HL-60 (cell line): ENCODE measurements around the gene HARBI1.

Experiments
- DNase-seq, 2 experiments: peaks; one replicate each; pipeline ENCODE4 v3.0.0-alpha.2; 2010 to 2020; ENCODE audit warnings: low read depth in 1 of 2, low spot score in 1 of 2
- H3K27ac ChIP-seq: fragments of 250-450 bp; sonication (Bioruptor Pico); replicated peaks from 2 replicates; pipeline ENCODE4 v1.5.1; 2020; ENCODE audit warnings: mild to moderate bottlenecking, moderate library complexity
- H3K27me3 ChIP-seq: fragments of 250-450 bp; sonication (Bioruptor Pico); 2 replicates; pipeline ENCODE4 v1.5.1; 2021; ENCODE audit warnings: mild to moderate bottlenecking, moderate library complexity; ENCODE audit not compliant: insufficient read depth, poor library complexity, severe bottlenecking
- H3K4me3 ChIP-seq: replicated peaks from 2 replicates; pipeline ENCODE4 v1.5.1; 2011; ENCODE audit warnings: mild to moderate bottlenecking, control low read depth, low read length; ENCODE audit not compliant: insufficient read depth
- GABPA ChIP-seq: IDR thresholded peaks from 2 replicates; pipeline ENCODE4 v1.6.1; 2012; ENCODE audit warnings: low read depth
- POLR2AphosphoS5 ChIP-seq: IDR thresholded peaks from 2 replicates; pipeline ENCODE4 v1.6.1; 2012; ENCODE audit warnings: low read depth
- REST ChIP-seq: IDR thresholded peaks from 2 replicates; pipeline ENCODE4 v1.6.1; 2012; ENCODE audit warnings: low read depth; ENCODE audit not compliant: insufficient replicate concordance
- SPI1 ChIP-seq: IDR thresholded peaks from 2 replicates; pipeline ENCODE4 v1.6.1; 2012; ENCODE audit warnings: low read depth, mild to moderate bottlenecking, borderline replicate concordance
- TF ChIP-seq, protein P1 (sequence below): IDR thresholded peaks from one replicate; pipeline ENCODE4 v1.5.1; 2011; ENCODE audit warnings: low read length, control low read depth, inconsistent platforms; ENCODE audit not compliant: insufficient read depth

The HARBI1 gene

GRCh38 chr11:46635557-46636139 lies 18.6 kb upstream of the HARBI1 start:
- DNase-seq, result no peak
- TF ChIP-seq GABPA, result no peak
- TF ChIP-seq SPI1, result no peak
- TF ChIP-seq, protein P1, sequence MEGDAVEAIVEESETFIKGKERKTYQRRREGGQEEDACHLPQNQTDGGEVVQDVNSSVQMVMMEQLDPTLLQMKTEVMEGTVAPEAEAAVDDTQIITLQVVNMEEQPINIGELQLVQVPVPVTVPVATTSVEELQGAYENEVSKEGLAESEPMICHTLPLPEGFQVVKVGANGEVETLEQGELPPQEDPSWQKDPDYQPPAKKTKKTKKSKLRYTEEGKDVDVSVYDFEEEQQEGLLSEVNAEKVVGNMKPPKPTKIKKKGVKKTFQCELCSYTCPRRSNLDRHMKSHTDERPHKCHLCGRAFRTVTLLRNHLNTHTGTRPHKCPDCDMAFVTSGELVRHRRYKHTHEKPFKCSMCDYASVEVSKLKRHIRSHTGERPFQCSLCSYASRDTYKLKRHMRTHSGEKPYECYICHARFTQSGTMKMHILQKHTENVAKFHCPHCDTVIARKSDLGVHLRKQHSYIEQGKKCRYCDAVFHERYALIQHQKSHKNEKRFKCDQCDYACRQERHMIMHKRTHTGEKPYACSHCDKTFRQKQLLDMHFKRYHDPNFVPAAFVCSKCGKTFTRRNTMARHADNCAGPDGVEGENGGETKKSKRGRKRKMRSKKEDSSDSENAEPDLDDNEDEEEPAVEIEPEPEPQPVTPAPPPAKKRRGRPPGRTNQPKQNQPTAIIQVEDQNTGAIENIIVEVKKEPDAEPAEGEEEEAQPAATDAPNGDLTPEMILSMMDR, result no peak
- TF ChIP-seq POLR2AphosphoS5, result no peak
- no peak for TF ChIP-seq REST
- H3K27ac ChIP-seq, result no peak overlapping the region; the same call in 1 of the 2 replicates
- no peaks in the 10 kb centered on the region for H3K27me3 ChIP-seq
- no peak overlapping the region for H3K4me3 ChIP-seq

DNA sequence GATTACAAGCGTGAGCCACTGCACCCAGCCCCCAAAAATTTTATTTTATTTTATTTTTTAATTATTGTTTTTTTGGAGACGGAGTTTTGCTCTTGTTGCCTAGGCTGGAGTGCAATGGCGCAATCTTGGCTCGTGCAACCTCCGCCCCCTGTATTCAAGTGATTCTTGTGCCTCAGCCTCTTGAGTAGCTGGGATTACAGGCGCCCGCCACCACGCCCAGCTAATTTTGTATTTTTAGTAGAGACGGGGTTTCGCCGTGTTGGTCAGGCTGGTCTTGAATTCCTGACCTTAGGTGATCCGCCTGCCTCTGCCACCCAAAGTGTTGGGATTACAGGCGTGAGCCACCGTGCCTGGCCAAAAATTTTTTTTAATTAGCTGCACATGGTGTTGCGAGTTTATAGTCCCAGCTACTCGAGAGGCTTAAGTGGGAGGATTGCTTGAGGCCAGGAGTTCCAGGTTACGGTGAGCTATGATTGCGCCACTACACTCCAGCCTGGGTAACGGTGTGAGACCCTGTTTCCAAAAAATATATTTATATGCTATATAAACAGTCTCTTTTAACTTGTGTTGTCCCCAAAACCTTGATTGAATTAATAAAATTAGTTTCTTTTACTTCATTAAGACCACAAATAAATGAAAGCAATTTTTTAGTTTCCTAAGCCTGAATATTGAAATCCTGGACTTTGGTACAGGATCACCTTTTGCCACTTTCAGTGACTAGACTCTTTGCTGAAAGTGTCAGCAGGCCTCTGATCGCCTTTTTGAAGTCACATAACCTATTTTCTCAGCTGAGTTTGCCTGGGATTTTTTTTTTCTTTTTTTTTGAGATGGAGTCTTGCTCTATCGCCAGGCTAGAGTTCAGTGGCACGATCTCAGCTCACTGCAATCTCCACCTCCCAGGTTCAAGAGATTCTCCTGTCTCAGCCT lies 16.5 kb upstream of the HARBI1 start:
- H3K27ac ChIP-seq, result no peak overlapping the region
- TF ChIP-seq, protein P1, result no peak
- TF ChIP-seq GABPA, result no peak
- TF ChIP-seq POLR2AphosphoS5, result no peak
- TF ChIP-seq REST, result no peak
- TF ChIP-seq SPI1, result no peak
- no peaks in the 10 kb centered on the region for H3K27me3 ChIP-seq
- DNase-seq, result no peak
- no peak overlapping the region for H3K4me3 ChIP-seq

GRCh38 chr11:46632502-46632901 lies 15.5 kb upstream of the HARBI1 start:
- DNase-seq, result no peak
- no peak for TF ChIP-seq GABPA
- no peak for TF ChIP-seq REST
- TF ChIP-seq, protein P1, result no peak
- TF ChIP-seq SPI1, result no peak
- no peak for TF ChIP-seq POLR2AphosphoS5
- no peak overlapping the region; the same call in 1 of the 2 replicates for H3K27ac ChIP-seq
- no peak overlapping the region for H3K4me3 ChIP-seq
- H3K27me3 ChIP-seq, result no peaks in the 10 kb centered on the region
